ENCODE data around the gene ATP10B.

Gene ATP10B

GRCh38 chr5:160629003-160629402, 223.0 kb downstream of the ATP10B start:
- no peak for DNase-seq

- no peak for DNase-seq
Observed at GRCh38 chr5:160628619-160628968, 223.4 kb downstream of the ATP10B start.

- no peak for DNase-seq
Observed at GRCh38 chr5:160627921-160628618, 223.9 kb downstream of the ATP10B start.

GRCh38 chr5:160626322-160626721, 225.7 kb downstream of the ATP10B start:
- DNase-seq = no peak

- no peak for DNase-seq
Observed at GRCh38 chr5:160621526-160621925, 230.5 kb downstream of the ATP10B start.

- no peak for DNase-seq
Observed at GRCh38 chr5:160620401-160620800, 231.6 kb downstream of the ATP10B start.

GRCh38 chr5:160619381-160619780, 232.6 kb downstream of the ATP10B start:
- DNase-seq = no peak

GRCh38 chr5:160618286-160618685, 233.7 kb downstream of the ATP10B start:
- DNase-seq = no peak

- DNase-seq = no peak
Observed at GRCh38 chr5:160616712-160617497, 235.1 kb downstream of the ATP10B start.

GRCh38 chr5:160614136-160614535, 237.9 kb downstream of the ATP10B start:
- no peak for DNase-seq

GRCh38 chr5:160605266-160605665, 246.7 kb downstream of the ATP10B start:
- no peak for DNase-seq

GRCh38 chr5:160604484-160604883, 247.5 kb downstream of the ATP10B start:
- DNase-seq = no peak

GRCh38 chr5:160602744-160603143, 249.3 kb downstream of the ATP10B start:
- no peak for DNase-seq

GRCh38 chr5:160601046-160601445, 251.0 kb downstream of the ATP10B start:
- no peak for DNase-seq

GRCh38 chr5:160573318-160573717, 278.7 kb downstream of the ATP10B start:
- no peak for DNase-seq

GRCh38 chr5:160567031-160567705, 284.8 kb downstream of the ATP10B start:
- no peak for DNase-seq

GRCh38 chr5:160565376-160565775, 286.6 kb downstream of the ATP10B start:
- DNase-seq = no peak

GRCh38 chr5:160556846-160557245, 295.2 kb downstream of the ATP10B start:
- DNase-seq = no peak

GRCh38 chr5:160555971-160556631, 295.9 kb downstream of the ATP10B start:
- no peak for DNase-seq

GRCh38 chr5:160555581-160555970, 296.4 kb downstream of the ATP10B start:
- DNase-seq = no peak

GRCh38 chr5:160550075-160550474, 301.9 kb downstream of the ATP10B start:
- DNase-seq = no peak

- no peak for DNase-seq
Observed at GRCh38 chr5:160548949-160549645, 302.9 kb downstream of the ATP10B start.

- no peak for DNase-seq
Observed at GRCh38 chr5:160547872-160548271, 304.1 kb downstream of the ATP10B start.

Data from GOT3 (cell line).